GM23248 (cell line): ENCODE results near the gene ZNF391. TPM values are rescaled to one million over a fixed set of nuclear protein-coding genes. Genes with fewer than 3 reads are reported as not detected.

Experiments used
- DNase-seq: peaks from one replicate; pipeline ENCODE4 v3.0.0-alpha.2; 2015
- H2AFZ ChIP-seq: fragments of 200-600 bp; sonication (generic); 2 replicates; pipeline ENCODE4 v1.6.1; 2016; ENCODE audit warnings: antibody characterized with exemption
- H3F3A ChIP-seq: fragments of 200-600 bp; sonication (generic); 2 replicates; pipeline ENCODE4 v1.6.1; 2016; ENCODE audit warnings: mild to moderate bottlenecking, antibody characterized with exemption, mixed run types; ENCODE audit not compliant: insufficient read depth
- H3K27ac ChIP-seq: fragments of 200-600 bp; sonication (generic); 2 replicates; pipeline ENCODE4 v1.5.1; 2016; ENCODE audit warnings: mild to moderate bottlenecking
- H3K27me3 ChIP-seq: fragments of 200-600 bp; sonication (generic); replicated peaks from 2 replicates; pipeline ENCODE4 v1.6.1; 2016; ENCODE audit warnings: mild to moderate bottlenecking; ENCODE audit not compliant: insufficient read depth
- H3K36me3 ChIP-seq: fragments of 200-600 bp; sonication (generic); 2 replicates; pipeline ENCODE4 v1.6.1; 2016; ENCODE audit warnings: low read depth, mild to moderate bottlenecking
- H3K4me1 ChIP-seq: fragments of 200-600 bp; sonication (generic); 2 replicates; pipeline ENCODE4 v1.6.1; 2016; ENCODE audit warnings: mild to moderate bottlenecking; ENCODE audit not compliant: insufficient read depth
- H3K4me2 ChIP-seq: fragments of 200-600 bp; sonication (generic); one replicate; pipeline ENCODE4 v1.6.1; 2016; ENCODE audit warnings: mild to moderate bottlenecking; ENCODE audit not compliant: unreplicated experiment
- H3K4me3 ChIP-seq: fragments of 200-600 bp; sonication (generic); 2 replicates; pipeline ENCODE4 v1.5.1; 2016; ENCODE audit warnings: mild to moderate bottlenecking
- H3K79me2 ChIP-seq: fragments of 200-600 bp; sonication (generic); 2 replicates; pipeline ENCODE4 v1.6.1; 2016; ENCODE audit warnings: mild to moderate bottlenecking; ENCODE audit not compliant: insufficient read depth
- H3K9ac ChIP-seq: fragments of 200-600 bp; sonication (generic); 2 replicates; pipeline ENCODE4 v1.6.1; 2016; ENCODE audit warnings: mild to moderate bottlenecking
- H3K9me2 ChIP-seq: fragments of 200-600 bp; sonication (generic); 2 replicates; pipeline ENCODE4 v1.6.1; 2016; ENCODE audit warnings: mixed run types, mild to moderate bottlenecking, moderate library complexity; ENCODE audit not compliant: insufficient read depth
- H3K9me3 ChIP-seq: fragments of 200-600 bp; sonication (generic); one replicate; pipeline ENCODE4 v1.6.1; 2017; ENCODE audit warnings: low read depth
- H4K20me1 ChIP-seq: fragments of 200-600 bp; sonication (generic); 2 replicates; pipeline ENCODE4 v1.6.0; 2016; ENCODE audit not compliant: insufficient read depth
- EZH2 ChIP-seq: fragments of 200-600 bp; sonication (generic); IDR thresholded peaks from 2 replicates; pipeline ENCODE4 v1.6.1; 2018; ENCODE audit warnings: antibody characterized with exemption, mild to moderate bottlenecking; ENCODE audit not compliant: insufficient read depth, poor library complexity, severe bottlenecking
- EZH2phosphoT487 ChIP-seq: fragments of 200-600 bp; sonication (generic); IDR thresholded peaks from 2 replicates; pipeline ENCODE4 v1.6.1; 2018; ENCODE audit warnings: antibody characterized with exemption, moderate library complexity, mild to moderate bottlenecking, low read depth; ENCODE audit not compliant: insufficient read depth
- WGBS, 2 experiments: methylation state at CpG; one replicate each; pipeline ENCODE4 v1.1.6; 2015 to 2017; ENCODE audit warnings: low lambda C conversion rate in 2 of 2, low coverage in 1 of 2; ENCODE audit errors: missing lambda C conversion rate in 2 of 2; 5-methylcytosine and 5-hydroxymethylcytosine counted together
- in situ Hi-C: fragments of 300-500 bp; cut with MboI; formaldehyde crosslinking; loops from 2 replicates; pipeline ENCODE4 v1.15.0; 2020
- polyA plus RNA-seq: library from polyadenylated mRNA; unstranded; fragments of >200 nt; fragmentation: Nextera tagmentation; extraction: Ambion mirVana; gene quantifications from 2 replicates; pipeline ENCODE4 v1.2.1, GENCODE V29; 2016
- total RNA-seq: library from RNA; depleted of rRNA; stranded (reverse); fragments of >200 nt; shearing (Covaris generic); gene quantifications from 2 replicates; pipeline ENCODE4 v1.2.3, GENCODE V29; 2014

ZNF391 gene
- total and polyA plus RNA-seq, 2 experiments from 2014 or later: 1.4 to 2.3 TPM

DNA sequence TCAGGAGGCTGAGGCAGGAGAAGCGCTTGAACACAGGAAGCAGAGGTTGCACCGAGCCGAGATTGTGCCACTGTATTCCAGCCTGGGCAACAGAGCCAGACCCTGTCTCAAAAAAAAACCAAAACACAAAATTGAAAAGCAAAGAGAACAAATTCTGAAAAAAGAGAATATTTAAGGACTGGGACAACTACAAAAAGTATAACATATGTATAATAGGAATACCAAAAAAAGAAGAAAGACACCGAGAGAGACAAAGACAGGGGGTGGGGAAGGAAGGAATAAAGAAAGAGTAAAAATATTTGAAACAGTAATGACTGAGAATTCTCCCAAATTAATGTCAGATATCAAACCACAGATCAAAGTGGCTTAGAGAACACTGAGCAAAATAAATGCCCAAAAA, 5.5 kb upstream of the ZNF391 start:
- Histone ChIP-seq H3F3A (no peaks in the 10 kb centered on the region), H3K4me3 (no peak overlapping the region), H4K20me1 (no peaks in the 10 kb centered on the region), H3K79me2 (no peaks in the 10 kb centered on the region), H2AFZ (no peak overlapping the region), H3K9me3 (no peaks in the 10 kb centered on the region), H3K9me2 (no peaks in the 10 kb centered on the region; the same call in 1 of the 2 replicates), H3K9ac (no peak overlapping the region), H3K4me2 (no peak overlapping the region), H3K36me3 (no peaks in the 10 kb centered on the region), H3K4me1 (peaks cover 3% of the 10 kb centered on the region; the same call in 1 of the 2 replicates), H3K27me3 (no peaks in the 10 kb centered on the region), H3K27ac (no peak overlapping the region)
- DNase-seq: no peak
- TF ChIP-seq EZH2phosphoT487 (no peak), EZH2 (no peak)
- WGBS, 2 experiments: 44 to 47% methylated on average over 4 of the region's 4 CpGs
- in situ Hi-C loops: no loop called here

DNA sequence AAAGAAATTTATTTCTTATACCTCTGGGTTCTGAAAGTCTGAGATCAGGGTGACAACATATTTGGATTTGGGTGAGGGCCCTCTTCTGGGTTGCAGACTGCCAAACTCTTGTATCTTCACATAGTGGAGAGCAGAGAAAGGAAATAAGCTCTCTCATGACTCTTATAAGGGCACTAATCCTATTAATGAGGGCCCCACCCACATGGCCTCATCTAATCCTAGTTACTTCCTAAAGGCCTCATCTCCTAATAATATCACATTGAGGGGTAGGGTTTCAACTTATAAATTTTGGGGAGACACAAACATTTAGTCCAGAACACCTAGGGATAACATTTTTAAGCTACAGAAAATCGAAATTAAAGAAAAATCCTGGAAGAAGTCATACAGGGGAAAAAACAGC, 5.1 kb upstream of the ZNF391 start:
- H3K9ac ChIP-seq: no peak overlapping the region
- H3K36me3 ChIP-seq: no peaks in the 10 kb centered on the region
- no peak overlapping the region for H3K4me2 ChIP-seq
- no peak overlapping the region for H3K4me3 ChIP-seq
- peaks cover 4% of the 10 kb centered on the region; the same call in 1 of the 2 replicates for H3K4me1 ChIP-seq
- H4K20me1 ChIP-seq: no peaks in the 10 kb centered on the region
- H3K27me3 ChIP-seq: no peaks in the 10 kb centered on the region
- H3F3A ChIP-seq: no peaks in the 10 kb centered on the region
- H3K9me3 ChIP-seq: no peaks in the 10 kb centered on the region
- H3K27ac ChIP-seq: no peak overlapping the region
- DNase-seq: no peak
- no peaks in the 10 kb centered on the region for H3K79me2 ChIP-seq
- in situ Hi-C loops: no loop called here
- WGBS, 2 experiments: 19 to 24% methylated on average over 1 of the region's 1 CpG
- H3K9me2 ChIP-seq: no peaks in the 10 kb centered on the region; the same call in 1 of the 2 replicates
- no peak overlapping the region for H2AFZ ChIP-seq
- TF ChIP-seq EZH2: no peak
- no peak for TF ChIP-seq EZH2phosphoT487

DNA sequence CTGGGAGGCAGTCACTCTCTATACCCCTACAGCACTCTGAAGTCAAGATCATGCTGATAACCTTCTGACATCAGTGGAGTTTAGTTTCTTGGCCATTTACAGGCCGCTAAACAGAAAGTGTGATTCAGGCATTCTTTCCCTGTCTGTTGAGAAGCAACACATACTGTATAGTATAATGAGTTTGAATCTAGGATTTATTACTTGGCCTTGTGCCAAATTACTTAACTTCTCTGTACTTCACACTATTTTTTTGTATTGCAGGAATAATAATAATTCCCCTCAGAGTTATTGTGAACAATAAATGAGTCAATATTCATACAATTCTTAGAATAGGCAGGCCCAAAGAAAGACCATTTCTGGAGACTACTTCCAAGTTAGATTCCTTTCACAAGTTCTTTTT, 4.1 kb downstream of the ZNF391 start:
- Histone ChIP-seq H3K27me3 (no peaks in the 10 kb centered on the region), H3K4me3 (no peak overlapping the region), H4K20me1 (no peaks in the 10 kb centered on the region), H3K4me1 (peaks cover 4% of the 10 kb centered on the region; the same call in 1 of the 2 replicates), H3F3A (0 out of 2 replicates have a peak, but pooled peaks cover 4% of the 10 kb centered on the region), H2AFZ (no peak overlapping the region), H3K36me3 (no peaks in the 10 kb centered on the region), H3K9ac (no peak overlapping the region), H3K79me2 (no peaks in the 10 kb centered on the region), H3K9me3 (no peaks in the 10 kb centered on the region), H3K27ac (no peak overlapping the region), H3K4me2 (no peak overlapping the region), H3K9me2 (no peaks in the 10 kb centered on the region)
- WGBS, 2 experiments: 62 to 76% methylated on average over 1 of the region's 1 CpG
- TF ChIP-seq EZH2 (no peak), EZH2phosphoT487 (no peak)
- in situ Hi-C loops: no loop called here
- no peak for DNase-seq

DNA sequence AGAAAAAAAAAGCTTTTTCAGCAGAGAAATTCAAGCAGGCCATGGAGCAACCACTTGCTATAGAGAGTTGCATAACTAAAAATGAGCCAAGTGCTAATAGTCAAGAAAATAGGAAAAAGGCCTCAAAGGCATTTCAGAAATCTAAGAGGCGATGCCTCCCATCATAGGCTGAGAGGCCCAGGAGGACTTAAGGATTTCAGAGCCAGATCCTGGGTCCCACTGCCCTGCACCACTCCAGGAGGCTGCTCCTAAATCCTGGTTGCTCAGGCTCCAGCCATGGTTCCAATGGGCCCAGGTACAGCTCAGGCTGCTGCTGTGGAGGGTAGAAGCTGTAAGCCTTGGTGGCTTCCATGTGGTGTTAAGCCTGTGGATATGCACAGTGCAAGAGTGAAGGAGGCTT, 5.5 kb downstream of the ZNF391 start:
- Histone ChIP-seq H3K27me3 (no peaks in the 10 kb centered on the region), H3K36me3 (no peaks in the 10 kb centered on the region), H3K79me2 (no peaks in the 10 kb centered on the region), H3K4me1 (no peaks in the 10 kb centered on the region), H2AFZ (no peak overlapping the region), H3K9me3 (no peaks in the 10 kb centered on the region), H3K4me3 (no peak overlapping the region), H3K4me2 (no peak overlapping the region), H3F3A (0 out of 2 replicates have a peak, but pooled peaks cover 4% of the 10 kb centered on the region), H4K20me1 (no peaks in the 10 kb centered on the region), H3K9ac (no peak overlapping the region), H3K9me2 (no peaks in the 10 kb centered on the region), H3K27ac (no peak overlapping the region)
- in situ Hi-C loops: no loop called here
- TF ChIP-seq EZH2phosphoT487: no peak
- TF ChIP-seq EZH2: no peak
- DNase-seq: no peak
- WGBS, 2 experiments: 63 to 65% methylated on average over 1 of the region's 1 CpG
